AG08395 (cell line): Measurements from ENCODE around the gene PNMA6E.

Source experiments
- DNase-seq: peaks from one replicate; pipeline ENCODE4 v3.0.0; 2012; ENCODE audit warnings: mixed read lengths, low spot score

PNMA6E gene

DNA sequence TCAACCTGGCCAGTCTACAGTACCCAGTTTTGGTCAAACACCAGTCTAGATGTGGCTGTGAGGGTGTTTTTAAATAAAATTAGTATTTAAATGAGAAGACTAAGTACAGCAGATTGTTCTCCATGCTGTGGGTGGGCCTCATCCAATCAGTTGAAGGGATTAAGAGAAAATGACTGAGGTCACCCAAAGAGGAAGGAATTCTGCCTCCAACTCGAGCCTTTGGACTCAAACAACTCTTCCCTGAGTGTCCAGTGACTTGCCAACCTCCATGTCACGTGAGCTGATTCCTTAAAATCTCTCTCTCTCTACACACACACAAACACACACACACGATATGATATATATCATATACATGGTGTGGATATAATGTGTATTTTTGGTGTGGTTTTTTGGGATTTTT, 34.7 kb upstream of the PNMA6E start:
- DNase-seq, result no peak

DNA sequence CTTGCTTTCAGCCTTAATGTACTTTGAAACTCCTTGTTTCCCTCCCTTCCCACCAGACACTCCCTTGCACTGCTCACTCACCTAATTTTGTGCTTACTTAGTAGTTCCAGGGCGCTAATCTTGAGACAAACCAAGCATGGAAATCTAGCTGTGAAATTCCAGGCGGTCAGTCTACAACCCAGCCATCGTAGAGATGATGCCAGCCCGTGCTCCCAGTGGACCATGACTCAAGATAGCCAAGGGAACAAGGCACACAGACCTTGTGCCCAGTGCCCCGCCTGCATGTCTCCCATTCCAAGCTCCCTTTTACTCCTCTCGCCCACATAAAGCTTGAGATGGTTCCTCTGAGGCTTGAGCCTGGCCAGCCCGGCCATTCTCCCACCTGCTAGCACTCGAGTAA, 33.7 kb upstream of the PNMA6E start:
- no peak for DNase-seq

DNA sequence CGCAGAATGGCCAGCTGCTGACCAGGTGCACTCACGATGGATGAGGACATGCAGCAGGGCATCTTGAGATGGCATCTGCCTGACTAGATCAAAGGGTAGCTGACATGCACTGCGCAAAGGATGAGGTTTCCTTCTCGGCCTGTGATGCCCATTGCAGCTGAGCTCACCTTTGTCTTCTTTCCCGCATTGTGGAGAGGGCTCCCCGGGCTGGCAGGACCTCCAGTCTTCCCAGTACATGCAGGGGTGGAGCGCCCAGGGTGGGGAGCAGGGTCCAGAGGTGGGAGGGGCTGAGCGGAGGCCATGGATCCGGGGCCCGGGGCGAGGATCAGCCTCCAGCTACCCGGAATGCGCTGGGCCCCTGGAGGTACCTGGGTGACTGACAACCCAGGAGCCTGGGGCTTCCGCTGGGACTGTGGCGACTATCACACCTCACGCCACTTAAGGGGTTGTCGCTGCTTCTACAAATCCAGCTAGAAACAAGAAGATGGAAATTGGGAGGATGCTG, 32.7 kb upstream of the PNMA6E start:
- no peak for DNase-seq

DNA sequence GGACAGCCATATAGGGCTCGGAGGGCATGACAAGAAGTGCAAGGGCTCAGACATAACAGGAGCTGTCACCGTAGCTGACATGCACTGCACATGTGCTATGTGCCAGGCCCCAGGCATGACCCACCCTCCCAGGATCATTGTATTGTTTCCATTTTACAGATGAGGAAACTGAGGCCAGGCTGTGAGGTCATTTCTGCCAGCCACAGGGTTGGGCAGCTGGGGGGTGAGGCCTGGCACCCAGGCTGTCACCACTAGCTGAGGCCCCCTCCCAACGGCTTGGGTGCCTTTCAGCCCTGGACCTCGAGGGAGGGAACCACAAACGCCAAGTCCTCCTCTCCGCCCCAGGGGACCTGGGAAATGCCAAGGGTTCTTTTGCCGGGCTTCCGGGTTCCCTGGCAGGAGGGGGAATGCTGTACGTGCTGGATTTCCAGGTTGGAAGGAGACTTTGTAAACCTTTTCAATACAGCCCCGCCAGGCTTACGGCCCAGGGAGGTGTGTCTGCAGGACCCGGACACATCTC, 32.1 kb upstream of the PNMA6E start:
- no peak for DNase-seq

DNA sequence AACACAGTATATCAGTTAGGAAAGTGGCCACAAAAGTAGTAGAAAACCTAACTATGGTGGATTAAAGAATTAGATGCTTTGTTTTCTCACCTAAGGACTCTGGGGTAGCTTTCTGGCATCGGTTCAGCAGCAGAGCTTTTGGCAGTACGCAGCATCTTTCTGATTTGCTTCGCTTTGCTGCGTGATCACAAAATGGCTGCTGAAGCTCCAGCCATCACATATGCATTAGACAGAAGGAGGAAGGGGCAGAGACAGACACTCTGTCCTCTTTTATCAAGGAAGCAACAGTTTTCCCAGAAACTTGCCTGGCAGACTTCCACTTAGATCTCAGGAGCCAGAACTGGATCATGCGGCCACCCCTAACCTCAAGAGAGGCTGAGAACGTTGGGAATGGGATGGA, 29.6 kb upstream of the PNMA6E start:
- DNase-seq, result no peak

DNA sequence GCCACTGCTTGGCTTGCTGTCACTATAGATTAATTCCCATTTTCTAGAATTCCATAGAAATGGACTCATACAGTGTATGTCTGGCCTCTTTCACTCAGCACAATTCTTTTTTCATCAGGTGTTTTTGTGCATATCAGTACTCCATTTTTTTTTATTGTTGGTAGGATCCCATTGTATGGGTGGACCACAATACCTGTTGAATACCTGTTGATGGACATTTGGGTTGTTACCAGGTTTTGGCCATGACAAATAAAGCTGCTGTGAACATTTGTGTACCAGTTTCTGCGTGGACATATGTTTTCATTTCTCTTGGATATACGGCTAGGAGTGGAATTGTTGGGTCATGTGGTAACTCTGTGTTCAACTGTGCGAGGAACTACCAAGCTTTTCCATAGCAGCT, 25.1 kb upstream of the PNMA6E start:
- no peak for DNase-seq

DNA sequence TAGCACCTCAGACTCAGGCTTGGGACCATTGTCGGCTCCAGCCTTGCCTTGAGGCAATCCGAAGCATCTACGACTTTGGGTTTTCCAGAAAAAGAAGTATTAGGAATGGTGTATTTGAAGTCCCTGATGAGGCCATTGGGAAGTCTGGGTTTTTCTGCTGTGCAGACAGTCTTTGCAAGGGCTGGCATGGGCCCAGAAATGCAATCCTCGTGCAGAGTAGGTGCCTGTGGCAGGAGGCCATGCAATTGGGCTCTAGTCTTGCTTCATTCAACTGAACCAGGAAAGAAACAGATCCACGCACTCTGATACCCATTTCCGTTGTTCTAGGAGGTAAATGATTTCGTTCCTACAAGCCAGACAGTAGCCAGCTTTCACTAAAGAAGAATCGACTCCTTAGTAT, 22.5 kb upstream of the PNMA6E start:
- DNase-seq, result no peak

DNA sequence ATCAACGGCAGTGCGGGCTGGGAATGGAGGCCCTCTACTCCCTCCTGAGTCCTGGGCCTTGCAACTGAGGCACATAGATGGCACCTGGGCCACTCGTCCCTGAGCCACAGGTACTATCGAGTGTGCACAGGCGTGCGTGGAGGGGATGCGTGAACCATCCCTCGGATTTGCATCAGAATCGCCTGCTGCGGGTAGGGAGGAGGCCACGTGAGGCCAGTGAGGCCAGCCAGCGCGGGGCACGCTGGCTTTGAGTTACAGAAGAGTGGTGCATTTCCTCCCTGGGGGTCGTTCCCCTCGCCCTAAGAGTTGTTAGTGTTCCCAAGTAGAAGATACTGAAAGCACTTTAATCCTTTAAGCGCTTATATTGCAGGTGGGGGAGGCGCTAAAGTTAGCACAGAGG, 20.7 kb upstream of the PNMA6E start:
- DNase-seq, result no peak

DNA sequence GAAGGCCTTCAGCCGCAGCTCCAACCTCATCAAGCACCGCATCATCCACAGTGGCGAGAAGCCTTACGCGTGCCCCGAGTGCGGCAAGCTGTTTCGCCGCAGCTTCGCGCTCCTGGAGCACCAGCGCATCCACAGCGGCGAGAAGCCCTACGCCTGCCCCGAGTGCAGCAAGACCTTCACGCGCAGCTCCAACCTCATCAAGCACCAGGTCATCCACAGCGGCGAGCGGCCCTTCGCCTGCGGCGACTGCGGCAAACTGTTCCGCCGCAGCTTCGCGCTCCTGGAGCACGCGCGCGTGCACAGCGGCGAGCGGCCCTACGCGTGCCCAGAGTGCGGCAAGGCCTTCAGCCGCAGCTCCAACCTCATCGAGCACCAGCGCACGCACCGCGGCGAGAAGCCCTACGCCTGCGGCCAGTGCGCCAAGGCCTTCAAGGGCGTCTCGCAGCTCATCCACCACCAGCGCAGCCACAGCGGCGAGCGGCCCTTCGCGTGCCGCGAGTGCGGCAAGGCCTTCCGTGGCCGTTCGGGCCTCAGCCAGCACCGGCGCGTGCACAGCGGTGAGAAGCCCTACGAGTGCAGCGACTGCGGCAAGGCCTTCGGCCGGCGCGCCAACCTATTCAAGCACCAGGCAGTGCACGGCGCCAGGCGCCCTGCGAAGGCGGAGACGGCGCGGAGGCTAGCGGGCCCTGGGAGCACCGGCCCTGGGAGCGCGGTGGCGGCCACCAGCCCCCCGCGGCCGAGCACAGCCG, 19.9 kb upstream of the PNMA6E start:
- no peak for DNase-seq

DNA sequence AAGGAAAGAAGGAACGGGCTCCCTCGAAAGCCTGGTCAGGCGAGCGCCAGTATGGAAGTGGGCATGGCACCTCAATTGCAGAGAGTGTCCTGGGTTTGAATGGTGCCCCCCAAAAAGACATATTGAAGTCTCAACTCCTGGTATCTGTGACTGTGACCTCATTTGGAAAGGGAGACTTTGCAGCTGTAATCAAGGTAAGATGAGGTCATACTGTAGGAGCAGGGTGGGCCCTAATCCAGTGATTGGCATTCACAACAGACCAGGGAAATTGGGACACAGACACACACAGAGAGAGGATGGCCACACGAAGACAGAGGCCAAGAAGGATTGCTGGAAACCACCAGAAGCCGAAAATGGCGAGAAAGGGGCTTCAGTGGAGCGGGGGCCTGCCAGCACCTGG, 16.5 kb upstream of the PNMA6E start:
- DNase-seq, result no peak

DNA sequence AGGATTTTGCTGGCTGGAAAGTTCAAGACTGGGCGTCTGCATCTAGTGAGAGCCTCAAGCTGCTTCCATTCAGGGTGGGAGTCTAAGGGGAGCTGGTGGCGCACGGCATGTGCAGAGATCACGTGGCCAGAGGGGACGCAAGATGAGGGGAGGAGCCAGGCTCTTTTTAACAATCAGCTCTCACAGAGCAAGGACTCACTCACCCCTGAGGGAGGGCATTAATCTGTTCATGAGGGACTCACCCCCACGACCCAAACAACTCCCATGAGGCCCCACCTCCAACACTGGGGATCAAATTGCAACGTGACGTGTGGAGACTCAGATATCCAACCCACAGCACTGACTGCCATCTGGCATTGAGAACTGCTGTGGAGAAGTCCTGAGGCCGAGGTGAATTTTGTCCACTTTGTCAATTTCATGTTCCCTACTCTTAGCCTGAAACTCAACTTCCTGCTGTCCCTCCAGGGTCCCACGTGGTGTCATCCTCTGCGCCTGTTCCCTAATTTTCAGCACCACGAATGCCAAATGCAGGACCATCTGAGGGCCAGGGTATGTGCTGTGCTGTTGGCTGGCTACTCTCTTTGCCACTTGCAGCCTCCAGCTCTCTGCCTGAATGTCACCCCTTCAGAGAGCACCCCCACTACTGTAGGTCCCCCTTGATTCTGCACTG, 15.8 kb upstream of the PNMA6E start:
- no peak for DNase-seq

DNA sequence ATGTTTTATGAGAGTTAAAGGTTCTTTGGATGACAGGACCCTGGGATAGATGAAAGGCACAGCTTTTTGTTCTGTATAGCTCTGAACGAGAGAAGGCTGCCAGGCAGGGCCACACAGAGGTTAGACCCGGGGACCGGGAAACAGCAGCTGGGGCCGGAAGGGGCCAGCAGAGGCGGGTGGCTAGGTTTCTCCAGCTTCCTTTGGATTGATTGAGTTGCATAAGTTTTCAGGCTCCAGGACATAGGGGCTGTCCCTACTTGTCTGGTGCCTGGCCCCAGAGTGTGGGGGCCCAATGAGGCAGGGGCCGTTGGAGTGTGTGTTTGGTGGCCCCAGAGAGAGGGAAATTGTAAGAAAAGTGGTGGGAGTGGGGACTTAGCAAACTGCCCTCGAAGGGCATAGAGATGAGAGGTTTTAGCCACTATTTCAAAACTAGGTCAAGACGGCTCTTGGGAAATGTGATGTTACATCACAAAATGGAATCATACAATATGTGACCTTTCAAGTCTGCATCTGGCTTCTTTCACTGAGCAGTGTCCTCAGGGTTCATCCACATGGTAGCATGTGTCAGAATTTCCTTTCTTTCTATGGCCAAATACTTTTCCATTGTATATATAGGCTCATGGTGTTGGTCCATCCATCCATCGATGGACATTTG, 13.8 kb upstream of the PNMA6E start:
- no peak for DNase-seq

DNA sequence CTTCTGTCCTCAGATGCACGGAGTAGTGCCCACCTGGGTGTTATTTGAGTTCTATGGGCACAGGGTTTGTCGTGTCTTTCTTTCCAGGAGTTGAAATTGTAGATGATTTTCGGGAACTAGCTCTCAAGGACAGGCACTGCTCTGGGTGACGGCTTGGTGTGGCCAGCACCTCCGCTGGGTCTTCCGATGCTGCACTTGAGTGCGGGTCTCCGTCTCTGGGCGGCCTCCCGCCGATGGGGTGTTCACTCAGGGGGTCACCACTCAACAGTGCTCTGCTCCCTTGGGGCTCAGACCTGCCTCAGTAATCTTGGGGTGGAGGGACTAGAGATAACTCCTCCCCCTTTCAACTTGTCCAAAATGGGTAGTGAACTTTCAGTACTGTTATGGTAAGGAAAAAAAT, 12.6 kb upstream of the PNMA6E start:
- no peak for DNase-seq

DNA sequence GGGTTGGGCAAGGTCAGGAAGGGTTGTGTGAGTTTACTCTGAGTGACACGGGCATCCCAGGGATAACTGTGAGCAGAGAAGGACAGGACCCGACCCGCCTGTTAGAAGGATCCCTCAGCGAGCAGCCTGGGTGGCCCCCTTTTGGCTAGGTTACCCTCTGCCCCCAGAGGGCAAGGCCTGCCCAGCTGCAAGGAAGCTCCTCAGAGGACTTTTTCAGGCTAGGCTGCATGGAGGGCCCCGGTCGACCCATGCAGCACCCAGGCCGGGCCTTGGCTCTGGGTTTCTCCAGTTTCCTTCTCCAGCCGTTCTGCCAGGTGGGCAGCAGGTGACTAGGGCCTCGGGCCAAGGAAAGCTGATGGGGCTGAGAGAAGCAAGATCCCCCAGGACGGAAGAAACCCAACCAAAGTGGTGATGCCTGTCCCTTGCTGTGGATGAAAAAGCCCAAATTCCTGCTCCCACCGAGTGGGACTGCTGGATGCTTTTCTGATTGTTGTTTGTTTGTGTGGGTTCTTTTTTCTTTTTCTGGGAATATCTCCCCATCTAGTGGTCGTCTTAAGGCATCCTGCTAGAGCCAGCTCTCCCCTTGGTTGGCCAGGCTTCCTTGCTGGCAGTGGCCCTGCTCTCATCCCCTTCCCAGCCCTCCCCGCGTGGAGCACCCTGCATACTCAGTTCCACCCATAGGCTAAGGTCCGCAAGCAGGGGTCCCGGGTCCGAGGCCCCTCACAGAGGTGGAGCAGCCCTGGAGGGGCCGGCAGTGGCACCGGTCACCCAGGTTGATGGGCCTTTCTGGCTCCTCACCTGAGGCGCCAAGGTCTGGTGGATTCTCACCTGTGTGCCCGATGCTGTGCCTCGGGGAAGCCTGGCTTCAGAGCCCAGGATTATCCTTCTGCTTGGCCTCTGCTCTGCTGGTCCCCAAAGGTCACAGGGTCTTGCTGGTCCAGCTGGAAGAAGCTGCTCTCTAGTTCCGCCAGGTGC, 11.9 kb upstream of the PNMA6E start:
- no peak for DNase-seq

DNA sequence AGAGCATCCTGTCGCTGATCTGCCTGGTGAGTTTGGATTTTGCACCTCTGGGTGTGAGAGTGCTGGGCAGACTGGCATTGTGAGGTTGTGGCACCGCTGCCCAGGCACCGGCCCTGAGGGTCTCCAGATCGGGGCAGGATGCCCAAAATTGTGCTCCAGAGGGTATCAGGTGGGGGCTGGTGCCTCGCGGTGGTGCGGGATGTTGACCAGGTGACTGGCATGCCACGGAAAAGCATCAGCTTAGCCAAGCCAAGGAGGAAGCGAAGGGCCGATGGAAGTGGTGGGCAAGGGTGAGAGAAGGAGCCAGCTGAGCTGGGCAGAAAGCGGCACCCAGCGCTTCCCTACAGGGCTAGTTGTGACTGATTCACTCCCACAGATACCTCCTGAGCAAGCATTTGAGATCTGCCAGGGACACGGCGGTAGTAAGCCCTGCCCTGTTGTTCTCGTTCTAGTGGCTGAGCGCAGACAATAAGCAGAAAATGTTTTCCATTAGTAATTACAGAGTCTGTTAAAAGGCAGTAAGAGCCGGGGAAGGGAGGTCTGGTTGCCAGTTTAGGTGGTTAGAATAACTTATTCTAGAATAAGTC, 10.9 kb upstream of the PNMA6E start:
- no peak for DNase-seq

DNA sequence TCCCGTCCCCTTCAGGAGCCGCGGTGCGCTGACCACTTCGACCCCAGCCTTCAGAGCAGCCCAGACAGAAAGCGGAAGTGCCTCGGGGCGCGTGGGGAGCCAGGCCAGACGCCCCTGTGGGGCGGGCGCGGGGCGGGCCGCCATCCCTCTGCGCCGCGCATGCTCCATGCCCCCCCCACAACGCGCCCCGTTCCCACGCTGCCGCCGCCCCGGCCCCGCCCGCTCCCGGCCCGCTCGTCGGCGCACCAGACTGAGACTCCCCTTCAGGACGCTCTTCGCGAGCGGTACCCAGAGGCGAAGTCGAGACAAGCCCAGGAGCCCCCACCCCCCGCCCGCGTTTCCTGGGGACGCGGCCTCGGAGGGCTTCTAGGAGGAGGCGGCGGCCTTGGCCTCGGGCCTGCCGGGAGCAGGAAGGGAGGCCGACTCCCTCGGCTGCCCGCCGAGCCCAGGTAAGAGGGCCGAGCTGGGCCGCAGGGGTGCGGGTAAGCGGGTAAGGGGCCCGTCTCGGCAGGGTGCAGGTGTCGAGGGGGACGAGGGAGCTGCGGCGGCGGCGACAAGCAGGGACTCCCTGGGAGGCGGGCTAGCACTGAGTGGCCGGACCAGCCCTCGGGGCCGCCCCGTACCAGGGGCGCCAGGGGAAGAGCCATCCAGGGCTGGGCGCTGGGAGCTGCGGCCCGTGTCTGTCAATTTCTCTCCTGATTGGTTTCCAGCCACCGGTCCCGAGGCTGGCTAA, 10.3 kb upstream of the PNMA6E start, which contains the start of gene ZFP92:
Gene ZFP92 (plus strand): TSS at position 218 of the 733 bp plus-strand sequence. CDS start 6,851 bp downstream, outside the sequence.
- peak; percentile 37 for DNase-seq

DNA sequence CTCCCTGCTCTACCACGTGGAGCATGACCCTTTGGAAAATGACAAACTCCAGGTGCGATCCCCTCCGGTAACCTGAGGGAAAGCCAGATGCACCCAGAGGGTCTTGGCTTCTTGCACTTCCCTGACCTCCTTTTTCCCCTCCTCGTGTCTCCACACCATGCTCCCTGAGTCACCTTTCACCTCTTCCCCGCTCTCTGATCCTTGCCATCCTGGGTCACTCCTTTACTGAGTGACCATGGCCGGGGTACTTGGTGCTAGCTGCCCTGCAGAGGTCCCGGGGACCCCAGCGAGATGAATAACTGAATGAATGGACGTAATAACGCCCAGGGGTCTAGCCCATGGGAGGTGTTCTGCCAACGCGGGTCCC, 9.7 kb upstream of the PNMA6E start:
- DNase-seq, result no peak

DNA sequence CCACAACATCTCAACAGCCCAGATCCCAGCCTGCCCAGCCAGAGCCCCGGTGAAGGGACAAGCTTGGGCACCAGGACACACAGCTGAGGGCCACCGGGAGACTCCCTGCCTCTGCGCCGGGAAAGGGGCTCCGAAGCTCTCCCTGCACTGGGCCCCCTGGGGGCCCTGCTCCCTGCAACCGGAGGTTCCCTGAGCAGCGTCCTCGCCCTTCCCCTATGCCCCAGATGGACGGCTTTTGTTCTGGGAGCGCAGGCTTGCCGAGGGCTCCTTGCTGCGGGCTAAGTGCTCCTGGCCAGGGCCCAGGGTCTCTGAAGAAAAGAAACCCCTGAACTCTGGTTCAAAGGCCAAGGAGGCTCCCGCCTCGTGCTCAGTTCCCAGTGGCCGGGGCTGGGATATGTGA, 9.2 kb upstream of the PNMA6E start:
- no peak for DNase-seq

DNA sequence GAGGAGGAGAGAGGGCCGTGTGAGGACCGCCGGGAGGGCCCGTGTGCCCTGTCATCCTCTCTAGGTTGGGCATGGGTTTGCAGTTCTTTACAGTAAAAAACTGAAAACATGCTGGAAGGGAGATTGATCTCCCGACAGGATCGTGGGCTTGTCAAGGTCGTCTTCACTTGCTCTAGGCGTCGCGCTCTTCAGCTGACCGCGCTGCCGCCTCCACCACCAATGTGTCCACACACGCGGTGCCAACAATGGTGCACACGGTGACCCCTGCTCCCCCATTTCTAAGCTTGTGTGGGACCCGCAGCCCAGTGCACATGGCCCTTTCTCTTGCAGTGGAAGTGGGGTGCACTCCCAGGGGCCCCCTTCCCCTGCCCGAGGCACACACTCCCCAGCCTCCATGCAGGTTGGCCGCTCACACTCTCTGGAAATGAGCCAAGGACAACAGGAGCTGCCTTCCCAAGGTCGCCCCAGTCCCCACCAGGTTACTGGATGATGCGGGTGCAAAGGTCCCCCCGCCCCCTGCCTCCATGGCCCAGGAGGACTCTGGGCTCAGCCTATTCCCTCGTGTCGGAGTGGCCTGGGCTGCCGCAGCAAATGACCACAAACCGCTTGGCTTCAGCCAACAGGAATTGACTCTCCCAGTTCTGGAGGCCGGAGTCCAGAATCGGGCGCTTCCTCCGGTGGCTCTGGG, 8.4 kb upstream of the PNMA6E start:
- no peak for DNase-seq

DNA sequence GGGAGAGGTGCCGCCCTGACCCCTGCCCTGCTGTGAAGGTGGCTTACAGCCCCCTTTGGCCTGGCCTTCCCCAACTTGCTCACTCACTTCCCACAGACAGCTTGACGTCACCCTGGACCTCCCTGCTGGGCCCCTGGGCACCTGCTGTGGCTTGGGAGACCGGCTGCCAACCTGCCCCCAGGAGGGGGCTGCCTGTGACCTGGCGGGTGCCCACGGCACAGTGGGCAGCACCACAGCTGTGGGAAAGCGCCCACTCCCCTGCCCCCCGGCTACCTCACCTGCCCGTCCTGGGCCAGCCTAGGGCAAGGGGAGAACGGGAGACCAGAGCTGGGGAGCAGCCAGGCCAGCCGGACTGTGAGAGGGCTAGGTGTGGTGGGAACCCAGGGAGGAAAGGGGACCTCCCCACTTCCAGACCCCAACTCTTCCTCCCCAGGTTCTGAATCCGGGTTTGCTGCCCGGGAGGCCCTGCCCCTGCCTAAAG, 7.8 kb upstream of the PNMA6E start:
- DNase-seq, result no peak
